GM18858 (cell line): ENCODE data around the gene MIXL1.
"Not testable (repeated sequence)": the region's sequence is repeated elsewhere in the genome, so short reads cannot be mapped to it uniquely, and the experiment has no call there.

Experiments
- ATAC-seq: cut with Tn5 transposase; IDR thresholded peaks from one replicate; pipeline ENCODE4 v1.9.1; 2021; ENCODE audit not compliant: unreplicated experiment

The MIXL1 gene

GRCh38 chr1:226223157-226223785 is at the start of gene MIXL1:
MIXL1 (plus strand) TSS chr1:226223664; CDS start chr1:226223682, 18 bp downstream.
- peak; percentile 21 for ATAC-seq

DNA sequence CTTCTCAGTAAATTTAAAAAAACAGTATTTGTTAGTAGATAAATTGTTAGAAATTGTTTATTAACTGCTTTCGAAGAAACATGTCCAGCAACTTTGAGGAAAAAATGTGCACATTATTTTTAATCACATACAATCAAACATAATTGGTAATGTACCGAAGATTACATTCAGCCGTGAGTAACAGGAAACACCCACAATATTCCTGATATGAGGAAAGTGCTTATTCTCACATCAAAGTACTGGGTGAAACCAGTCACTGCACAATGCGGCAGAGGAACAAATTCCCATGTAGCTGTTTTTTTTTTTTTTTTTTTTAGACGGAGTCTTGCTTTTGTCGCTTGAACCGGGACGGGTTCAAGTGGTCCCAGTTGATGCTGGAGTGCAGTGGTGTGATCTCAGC is 46.6 kb upstream of the MIXL1 start:
- no peak for ATAC-seq

DNA sequence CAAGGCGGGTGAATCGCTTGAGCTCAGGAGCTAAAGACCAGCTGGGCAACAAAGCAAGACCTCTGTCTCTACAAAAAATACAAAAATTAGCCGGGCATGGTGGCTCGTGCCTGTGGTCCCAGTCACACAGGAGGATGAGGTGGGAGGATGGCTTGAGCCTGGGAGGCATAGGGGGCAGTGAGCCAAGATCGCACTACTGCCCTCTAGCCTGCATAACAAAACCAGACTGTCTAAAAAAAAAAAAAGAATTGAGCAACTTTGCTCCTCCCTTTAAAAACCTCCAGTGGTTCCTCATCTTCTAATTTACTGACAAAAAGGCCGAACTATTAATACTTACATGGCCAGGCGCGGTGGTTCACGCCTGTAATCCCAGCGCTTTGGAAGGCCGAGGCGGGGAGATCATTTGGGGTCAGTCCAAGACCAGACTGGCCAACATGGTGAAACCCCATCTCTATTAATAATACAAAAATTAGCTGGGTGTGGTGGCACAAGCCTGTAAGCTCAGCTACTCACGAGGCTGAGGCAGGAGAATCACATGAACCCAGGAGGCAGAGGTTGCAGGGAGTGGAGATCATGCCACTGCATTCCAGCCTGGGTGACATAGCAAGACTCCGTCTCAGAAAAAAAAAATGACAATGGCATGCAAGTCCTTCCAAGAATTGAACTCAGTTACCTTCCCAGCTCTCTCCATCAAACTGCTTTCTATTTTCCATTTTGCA is 41.3 kb upstream of the MIXL1 start:
- ATAC-seq, result no peak

DNA sequence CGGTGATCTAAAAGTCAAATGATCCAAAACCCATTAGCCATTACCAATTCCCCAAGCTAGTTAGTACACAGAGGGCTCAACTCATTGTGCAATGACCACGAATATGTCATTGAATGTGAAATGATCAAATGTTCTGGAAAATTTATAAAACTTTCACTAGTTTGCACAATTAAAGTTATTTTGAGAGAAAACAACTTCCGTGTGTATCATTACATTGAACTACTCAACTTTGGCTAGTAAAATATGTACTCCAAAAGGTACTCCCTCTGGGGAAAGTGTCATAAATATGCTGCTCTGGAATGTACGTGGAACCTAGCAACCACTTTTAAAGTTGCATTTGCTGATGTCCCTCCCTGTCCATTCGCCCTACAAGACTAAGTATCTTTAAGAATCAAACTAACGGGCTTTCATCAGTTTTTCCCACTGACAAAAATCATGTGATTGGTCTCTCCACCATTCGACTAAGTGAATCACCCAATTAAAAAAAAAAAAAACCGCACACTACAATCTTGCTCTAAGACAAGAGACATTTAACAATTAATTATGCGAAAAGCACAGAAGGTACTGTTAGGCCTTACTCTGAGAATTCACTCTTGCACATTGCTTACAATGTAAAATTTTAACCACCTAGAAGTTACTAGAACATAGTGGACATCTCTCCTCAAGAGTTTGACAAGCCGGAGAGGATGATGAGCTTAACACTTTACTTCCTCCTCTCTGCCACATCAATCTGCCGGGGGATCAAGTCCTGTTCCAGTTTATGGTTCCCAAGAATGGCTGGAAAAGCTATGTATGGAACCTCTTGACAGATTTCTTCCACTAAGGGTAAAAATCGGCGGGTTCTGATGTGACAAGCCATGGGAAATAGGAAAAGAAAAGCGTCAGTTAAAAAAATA is 38.1 kb upstream of the MIXL1 start:
- no peak for ATAC-seq

DNA sequence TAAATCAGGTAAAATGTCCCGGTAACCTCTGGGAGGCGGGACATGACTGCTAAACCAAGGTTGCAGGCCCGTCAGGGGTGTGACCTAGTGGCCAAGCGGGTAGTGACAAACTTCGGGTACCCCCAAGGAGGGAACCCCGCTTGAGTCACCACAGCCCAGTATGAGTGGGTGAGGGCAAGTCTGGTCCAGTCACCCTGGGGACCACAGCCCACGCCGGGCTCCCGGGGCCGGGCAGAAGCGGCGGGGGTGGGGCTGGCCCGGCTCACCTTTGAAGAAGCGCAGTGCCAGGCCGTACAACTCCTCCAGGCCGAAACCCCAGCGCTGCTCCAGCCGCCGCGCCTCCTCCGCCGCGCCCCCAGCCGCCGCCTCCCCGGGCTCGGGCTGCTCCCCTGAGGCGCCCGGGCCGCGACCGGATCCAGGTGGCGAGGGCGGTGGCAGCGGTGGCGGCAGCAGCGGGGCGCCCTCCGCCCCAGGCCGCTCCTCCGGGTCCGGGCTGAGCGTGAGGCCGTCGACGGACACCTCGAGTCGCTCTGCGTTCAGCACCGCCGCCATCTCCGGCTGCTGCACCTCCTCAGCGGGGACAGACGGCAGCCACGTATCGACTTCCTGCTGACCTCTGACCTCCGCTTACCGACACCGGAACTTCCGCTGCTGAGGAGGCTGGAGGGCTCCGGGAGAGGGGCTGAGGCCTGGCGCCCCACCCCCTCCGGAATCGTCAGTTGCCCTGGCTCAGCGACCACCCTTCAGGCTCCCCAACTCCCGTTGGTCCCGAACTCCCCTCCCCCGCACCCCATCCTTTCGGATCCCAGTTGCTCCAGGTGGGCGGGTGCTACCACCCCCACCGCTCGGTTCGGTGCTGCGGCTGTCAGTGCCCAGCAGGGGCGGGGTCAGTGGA is 37.1 kb upstream of the MIXL1 start, which contains the start of gene ACBD3:
Gene ACBD3 (minus strand): TSS at position 618 of the 895 bp plus-strand sequence. CDS start 66 bp downstream, at position 552.
- peak; percentile 88 for ATAC-seq

GRCh38 chr1:226187019-226187322 is 36.5 kb upstream of the MIXL1 start:
- ATAC-seq, result no peak

GRCh38 chr1:226187380-226187779 is 36.1 kb upstream of the MIXL1 start:
- ATAC-seq, result no peak

DNA sequence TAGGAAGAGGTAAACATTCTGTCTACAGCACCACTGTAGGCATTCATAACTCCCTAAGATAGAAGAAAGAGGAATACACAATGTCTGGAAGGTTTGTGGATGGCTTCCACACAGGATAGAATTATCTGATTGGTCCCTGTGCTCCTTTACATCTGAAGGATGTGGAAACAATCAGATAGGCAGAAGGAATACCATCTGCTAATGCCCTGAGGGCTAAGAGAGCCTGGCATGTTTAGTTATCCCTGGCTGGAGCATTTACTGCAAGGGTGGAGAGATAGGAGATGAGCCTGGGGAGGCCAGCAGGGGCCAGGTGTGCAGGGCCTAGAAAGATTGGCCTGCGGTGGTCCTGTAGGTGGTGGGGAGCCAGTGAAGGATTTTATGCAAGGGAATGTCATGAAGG is 28.3 kb upstream of the MIXL1 start:
- ATAC-seq, result no peak

GRCh38 chr1:226199971-226200370 is 23.5 kb upstream of the MIXL1 start:
- ATAC-seq, result no peak

- no peak for ATAC-seq
These were observed 22.4 kb upstream of the MIXL1 start for GRCh38 chr1:226201029-226201593.

DNA sequence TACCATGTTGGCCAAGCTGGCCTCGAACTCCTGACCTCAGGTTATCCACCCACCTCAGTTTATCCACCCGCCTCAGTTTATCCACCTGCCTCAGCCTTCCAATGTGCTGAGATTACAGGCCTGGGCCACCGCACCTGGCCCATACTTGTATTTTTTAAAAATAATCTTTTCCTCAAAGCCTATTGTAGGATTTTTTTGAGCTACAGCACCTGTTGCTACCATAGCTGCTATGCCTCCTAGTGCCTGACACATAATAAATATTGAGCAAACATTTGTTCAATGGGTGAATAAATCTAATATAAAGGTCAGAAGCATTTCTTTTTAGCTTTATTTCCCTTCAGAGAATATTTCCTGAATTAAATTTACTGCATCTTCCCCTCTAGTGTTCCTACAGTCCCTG is 21.2 kb upstream of the MIXL1 start:
- no peak for ATAC-seq

- not testable (repeated sequence) for ATAC-seq
These were observed 20.8 kb upstream of the MIXL1 start for GRCh38 chr1:226202666-226203065.

DNA sequence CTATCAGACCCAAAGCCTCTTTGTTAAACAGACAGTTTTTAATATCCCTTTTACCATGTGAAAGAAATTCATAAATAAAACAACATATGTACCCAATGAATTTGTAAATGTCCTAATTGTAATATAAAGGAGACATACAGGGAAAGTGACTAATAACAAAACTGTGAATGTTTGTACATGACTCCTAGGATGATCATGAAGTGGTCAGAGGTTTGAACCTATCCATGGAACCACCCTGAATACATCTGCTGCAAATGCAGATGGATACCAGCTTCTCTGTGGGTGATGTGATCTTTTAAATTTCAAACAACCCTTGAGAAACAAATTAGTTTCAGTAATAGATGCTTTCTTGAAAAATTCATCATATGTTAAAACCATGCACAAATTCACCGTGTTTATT is 20.2 kb upstream of the MIXL1 start:
- ATAC-seq, result no peak

GRCh38 chr1:226203655-226204054 is 19.8 kb upstream of the MIXL1 start:
- ATAC-seq, result no peak

DNA sequence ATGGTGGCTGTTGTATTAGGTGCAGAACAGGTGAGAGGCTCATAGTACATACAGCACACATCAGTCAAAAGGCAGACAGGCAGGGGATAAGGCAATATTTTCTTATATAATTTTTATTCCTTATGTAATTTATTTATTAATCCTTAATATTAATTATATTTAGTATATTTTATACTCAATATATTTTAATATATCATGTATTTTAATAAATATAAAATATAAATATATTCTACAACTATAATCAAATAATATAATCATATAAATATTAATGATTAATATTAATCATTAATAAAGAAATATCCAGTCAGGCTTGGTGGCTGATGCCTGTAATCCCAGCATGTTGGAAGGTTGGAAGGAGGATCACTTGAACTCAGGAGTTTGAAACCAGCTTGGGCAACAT is 19.3 kb upstream of the MIXL1 start:
- ATAC-seq, result no peak

DNA sequence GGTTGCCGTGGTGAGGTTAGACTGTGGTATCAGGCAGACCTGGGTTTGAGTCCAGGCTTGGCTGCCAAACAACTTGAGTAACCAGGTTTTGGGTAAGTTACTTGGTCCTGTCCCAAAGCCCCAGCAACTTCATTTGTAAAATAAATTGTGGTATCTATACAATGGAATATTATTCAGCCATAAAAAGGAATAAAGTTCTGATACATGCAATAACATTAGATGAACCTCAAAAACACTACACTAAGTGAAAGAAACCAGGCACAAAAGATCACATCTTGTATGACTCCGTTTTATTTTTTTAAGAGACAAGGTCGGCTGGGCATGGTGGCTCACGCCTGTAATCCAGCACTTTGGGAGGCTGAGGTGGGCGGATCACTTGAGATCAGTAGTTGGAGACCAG is 16.4 kb upstream of the MIXL1 start:
- no peak for ATAC-seq

DNA sequence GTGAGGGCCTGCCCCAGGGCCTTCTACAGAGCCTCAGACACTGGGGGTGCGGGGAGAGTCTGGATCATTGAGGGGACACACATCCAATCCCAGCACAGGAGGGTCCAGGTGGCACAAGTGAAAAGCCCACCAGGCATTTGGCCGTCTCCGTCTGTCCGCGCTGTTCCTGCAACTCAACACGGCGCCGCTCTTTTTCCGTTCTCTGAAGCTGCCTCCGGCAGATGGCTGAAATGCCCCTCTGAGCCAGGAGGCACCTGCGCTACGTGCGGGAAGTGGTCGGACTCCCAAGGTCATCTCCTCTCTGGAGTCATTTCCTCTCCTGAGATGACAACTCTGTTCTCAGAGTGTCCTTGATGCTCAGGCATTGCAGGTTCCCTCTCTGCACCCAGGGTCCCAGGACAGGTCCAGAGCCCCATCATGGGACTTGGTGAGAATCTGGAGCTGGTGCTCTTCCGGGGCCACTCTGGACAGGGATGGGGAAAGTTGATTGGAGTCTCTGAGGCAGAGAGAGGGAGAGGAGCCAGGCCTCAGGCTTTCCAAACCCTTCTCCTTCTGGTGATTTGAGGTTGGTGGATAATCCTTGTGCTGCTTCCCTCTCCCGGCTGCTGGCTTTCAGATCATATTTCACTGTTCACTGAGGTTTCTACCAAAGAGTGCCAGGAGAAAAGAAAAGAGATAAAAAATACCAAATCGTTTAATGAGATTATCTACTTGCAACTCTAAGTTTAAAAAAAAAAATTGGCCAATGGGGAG is 14.0 kb upstream of the MIXL1 start:
- no peak for ATAC-seq

- ATAC-seq, result no peak
These were observed 12.8 kb upstream of the MIXL1 start for GRCh38 chr1:226210571-226211176.

DNA sequence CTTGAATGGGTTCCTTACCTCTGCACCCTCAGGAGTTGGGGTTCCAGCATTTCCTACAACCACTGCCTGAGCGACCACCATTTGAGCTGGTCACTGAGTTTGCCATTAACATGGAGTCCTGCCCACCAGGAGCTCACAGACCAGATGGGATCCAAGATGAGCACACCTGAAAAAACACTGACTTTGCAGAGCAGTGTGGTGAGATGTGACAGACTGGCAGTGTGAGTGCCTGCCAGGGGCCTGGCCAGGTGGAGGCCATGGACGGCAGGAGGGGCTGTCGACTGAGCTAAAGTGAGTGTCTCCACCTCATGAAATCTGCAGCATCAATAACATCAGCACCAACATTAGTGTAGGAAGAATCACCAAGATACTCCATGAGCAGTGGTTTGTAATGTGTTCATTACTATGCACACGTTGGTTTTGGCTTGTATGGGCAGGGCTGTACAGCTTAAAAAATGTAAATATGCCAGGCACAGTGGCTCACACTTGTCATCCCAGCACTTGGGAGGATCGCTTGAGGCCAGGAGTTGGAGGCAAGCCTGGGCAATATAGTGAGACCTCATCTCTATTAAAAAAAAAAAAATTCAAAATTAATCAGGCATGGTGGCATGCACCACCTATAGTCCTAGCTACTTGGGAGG is 12.2 kb upstream of the MIXL1 start:
- ATAC-seq, result no peak
